HEK293 (cell line): ENCODE results near the gene PARD3.

Experiments
- CTCF ChIP-seq: fragments of 450-650 bp; formaldehyde crosslinking; IDR thresholded peaks from 2 replicates; pipeline ENCODE4 v1.5.1; 2016; ENCODE audit warnings: missing biosample characterization, missing genetic modification characterization
- PBX3 ChIP-seq: sonication (generic); formaldehyde crosslinking; IDR thresholded peaks from 2 replicates; pipeline ENCODE4 v1.8.1; 2022; ENCODE audit warnings: mild to moderate bottlenecking, moderate library complexity, missing genetic modification reagents
- TCF7L2 ChIP-seq: IDR thresholded peaks from 2 replicates; pipeline ENCODE4 v1.6.1; 2011; ENCODE audit warnings: low read depth, mild to moderate bottlenecking, inconsistent platforms, low read length, moderate library complexity, borderline replicate concordance
- TRIM28 ChIP-seq: IDR thresholded peaks from 2 replicates; pipeline ENCODE4 v1.6.1; 2011; ENCODE audit warnings: low read length, control low read depth, borderline replicate concordance
- YY2 ChIP-seq: fragments of 450-650 bp; formaldehyde crosslinking; IDR thresholded peaks from 2 replicates; pipeline ENCODE4 v1.5.1; 2016; ENCODE audit warnings: missing biosample characterization, missing genetic modification characterization
- ZFP37 ChIP-seq: fragments of 450-650 bp; formaldehyde crosslinking; IDR thresholded peaks from 2 replicates; pipeline ENCODE4 v1.5.1; 2016; ENCODE audit warnings: missing biosample characterization, missing genetic modification characterization
- ZNF473 ChIP-seq: fragments of 450-650 bp; formaldehyde crosslinking; IDR thresholded peaks from 2 replicates; pipeline ENCODE4 v1.5.1; 2017; ENCODE audit warnings: missing biosample characterization, missing genetic modification characterization
- ZNF501 ChIP-seq: fragments of 450-650 bp; formaldehyde crosslinking; IDR thresholded peaks from 2 replicates; pipeline ENCODE4 v1.5.1; 2016; ENCODE audit warnings: missing biosample characterization, missing genetic modification characterization
- ZNF549 ChIP-seq: fragments of 450-650 bp; IDR thresholded peaks from 2 replicates; pipeline ENCODE4 v1.5.1; 2018; ENCODE audit warnings: missing biosample characterization, missing genetic modification characterization, mild to moderate bottlenecking, inconsistent platforms, moderate library complexity
- ZSCAN30 ChIP-seq: fragments of 450-650 bp; IDR thresholded peaks from 2 replicates; pipeline ENCODE4 v1.5.1; 2018; ENCODE audit warnings: missing biosample characterization, mild to moderate bottlenecking, missing genetic modification characterization, moderate library complexity
- TF ChIP-seq, protein P1 (sequence below): fragments of 450-650 bp; formaldehyde crosslinking; IDR thresholded peaks from 2 replicates; pipeline ENCODE4 v1.5.1; 2017; ENCODE audit warnings: missing biosample characterization, missing genetic modification characterization
- TF ChIP-seq, protein P2 (sequence below): fragments of 450-650 bp; formaldehyde crosslinking; IDR thresholded peaks from 2 replicates; pipeline ENCODE4 v1.5.1; 2016; ENCODE audit warnings: missing biosample characterization, missing genetic modification characterization

DNA sequence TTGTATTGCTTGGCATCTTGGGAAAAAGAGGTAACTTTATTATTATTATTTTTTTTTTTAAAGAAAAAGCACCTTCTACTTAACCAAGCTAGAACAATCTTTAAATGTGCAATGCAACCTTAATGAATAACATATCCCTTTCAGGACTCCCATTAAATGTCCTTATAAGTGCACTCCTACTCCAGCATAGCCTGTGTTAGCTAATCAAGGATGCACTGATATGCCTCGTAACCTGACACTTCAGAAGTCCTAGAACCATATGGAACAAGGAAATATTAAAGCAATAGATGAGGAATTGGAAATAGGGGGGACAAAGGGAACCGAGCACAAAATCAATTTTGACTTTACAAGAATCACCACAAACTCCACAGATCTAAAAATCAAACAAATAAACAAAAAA lies 522.4 kb downstream of the PARD3 start:
- TF ChIP-seq TRIM28 (no peak), CTCF (tag by site-specific recombination) (no peak), TCF7L2 (no peak), ZNF473 (tag by site-specific recombination) (no peak), ZFP37 (no peak), ZNF501 (tag by site-specific recombination) (no peak), ZSCAN30 (tag by site-specific recombination) (no peak), ZNF549 (tag by site-specific recombination) (no peak), YY2 (tag by site-specific recombination) (no peak), PBX3 (no peak)
- TF ChIP-seq, protein P1, sequence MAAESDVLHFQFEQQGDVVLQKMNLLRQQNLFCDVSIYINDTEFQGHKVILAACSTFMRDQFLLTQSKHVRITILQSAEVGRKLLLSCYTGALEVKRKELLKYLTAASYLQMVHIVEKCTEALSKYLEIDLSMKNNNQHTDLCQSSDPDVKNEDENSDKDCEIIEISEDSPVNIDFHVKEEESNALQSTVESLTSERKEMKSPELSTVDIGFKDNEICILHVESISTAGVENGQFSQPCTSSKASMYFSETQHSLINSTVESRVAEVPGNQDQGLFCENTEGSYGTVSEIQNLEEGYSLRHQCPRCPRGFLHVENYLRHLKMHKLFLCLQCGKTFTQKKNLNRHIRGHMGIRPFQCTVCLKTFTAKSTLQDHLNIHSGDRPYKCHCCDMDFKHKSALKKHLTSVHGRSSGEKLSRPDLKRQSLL (tag by site-specific recombination), result no peak
- TF ChIP-seq, protein P2, sequence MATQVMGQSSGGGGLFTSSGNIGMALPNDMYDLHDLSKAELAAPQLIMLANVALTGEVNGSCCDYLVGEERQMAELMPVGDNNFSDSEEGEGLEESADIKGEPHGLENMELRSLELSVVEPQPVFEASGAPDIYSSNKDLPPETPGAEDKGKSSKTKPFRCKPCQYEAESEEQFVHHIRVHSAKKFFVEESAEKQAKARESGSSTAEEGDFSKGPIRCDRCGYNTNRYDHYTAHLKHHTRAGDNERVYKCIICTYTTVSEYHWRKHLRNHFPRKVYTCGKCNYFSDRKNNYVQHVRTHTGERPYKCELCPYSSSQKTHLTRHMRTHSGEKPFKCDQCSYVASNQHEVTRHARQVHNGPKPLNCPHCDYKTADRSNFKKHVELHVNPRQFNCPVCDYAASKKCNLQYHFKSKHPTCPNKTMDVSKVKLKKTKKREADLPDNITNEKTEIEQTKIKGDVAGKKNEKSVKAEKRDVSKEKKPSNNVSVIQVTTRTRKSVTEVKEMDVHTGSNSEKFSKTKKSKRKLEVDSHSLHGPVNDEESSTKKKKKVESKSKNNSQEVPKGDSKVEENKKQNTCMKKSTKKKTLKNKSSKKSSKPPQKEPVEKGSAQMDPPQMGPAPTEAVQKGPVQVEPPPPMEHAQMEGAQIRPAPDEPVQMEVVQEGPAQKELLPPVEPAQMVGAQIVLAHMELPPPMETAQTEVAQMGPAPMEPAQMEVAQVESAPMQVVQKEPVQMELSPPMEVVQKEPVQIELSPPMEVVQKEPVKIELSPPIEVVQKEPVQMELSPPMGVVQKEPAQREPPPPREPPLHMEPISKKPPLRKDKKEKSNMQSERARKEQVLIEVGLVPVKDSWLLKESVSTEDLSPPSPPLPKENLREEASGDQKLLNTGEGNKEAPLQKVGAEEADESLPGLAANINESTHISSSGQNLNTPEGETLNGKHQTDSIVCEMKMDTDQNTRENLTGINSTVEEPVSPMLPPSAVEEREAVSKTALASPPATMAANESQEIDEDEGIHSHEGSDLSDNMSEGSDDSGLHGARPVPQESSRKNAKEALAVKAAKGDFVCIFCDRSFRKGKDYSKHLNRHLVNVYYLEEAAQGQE (tag by site-specific recombination), result no peak
